Hepatocyte (in vitro differentiated cells): ENCODE results near the gene RHOXF2. TPM values are rescaled to one million over a fixed set of nuclear protein-coding genes. Genes with fewer than 3 reads are reported as not detected.
"Not testable (repeated sequence)": the region's sequence is repeated elsewhere in the genome, so short reads cannot be mapped to it uniquely, and the experiment has no call there.

Experiments used
- DNase-seq: peaks from one replicate; pipeline ENCODE4 v3.0.0-alpha.2; 2016; ENCODE audit warnings: low spot score
- H2AFZ ChIP-seq: fragments of 200-600 bp; sonication (generic); 2 replicates; pipeline ENCODE4 v1.6.0; 2016; ENCODE audit warnings: antibody characterized with exemption, mild to moderate bottlenecking
- H3K27ac ChIP-seq: fragments of 200-600 bp; sonication (generic); 2 replicates; pipeline ENCODE4 v1.5.1; 2016; ENCODE audit warnings: mild to moderate bottlenecking
- H3K27me3 ChIP-seq: fragments of 200-600 bp; sonication (generic); 2 replicates; pipeline ENCODE4 v1.6.1; 2016
- H3K36me3 ChIP-seq: fragments of 200-600 bp; sonication (generic); replicated peaks from 2 replicates; pipeline ENCODE4 v1.5.1; 2016; ENCODE audit warnings: low read depth; ENCODE audit not compliant: insufficient read depth
- H3K4me1 ChIP-seq: fragments of 200-600 bp; sonication (generic); 2 replicates; pipeline ENCODE4 v1.5.1; 2016; ENCODE audit warnings: mild to moderate bottlenecking, moderate library complexity; ENCODE audit not compliant: insufficient read depth
- H3K4me2 ChIP-seq: fragments of 200-600 bp; sonication (generic); 2 replicates; pipeline ENCODE4 v1.6.0; 2016
- H3K4me3 ChIP-seq: fragments of 200-600 bp; sonication (generic); 2 replicates; pipeline ENCODE4 v1.5.1; 2016; ENCODE audit warnings: mild to moderate bottlenecking
- H3K79me2 ChIP-seq: fragments of 200-600 bp; sonication (generic); 2 replicates; pipeline ENCODE4 v1.6.0; 2017; ENCODE audit warnings: mild to moderate bottlenecking
- H3K9me2 ChIP-seq: fragments of 200-600 bp; sonication (generic); replicated peaks from 2 replicates; pipeline ENCODE4 v1.6.0; 2017; ENCODE audit warnings: mild to moderate bottlenecking; ENCODE audit not compliant: insufficient read depth
- H3K9me3 ChIP-seq: fragments of 200-600 bp; sonication (generic); 2 replicates; pipeline ENCODE4 v1.5.1; 2016; ENCODE audit warnings: low read depth, mild to moderate bottlenecking
- H4K20me1 ChIP-seq: fragments of 200-600 bp; sonication (generic); 2 replicates; pipeline ENCODE4 v1.6.0; 2016; ENCODE audit warnings: mild to moderate bottlenecking; ENCODE audit not compliant: insufficient read depth, poor library complexity, severe bottlenecking
- EZH2 ChIP-seq: fragments of 200-600 bp; sonication (generic); IDR thresholded peaks from 2 replicates; pipeline ENCODE4 v1.6.1; 2016; ENCODE audit warnings: antibody characterized with exemption, mild to moderate bottlenecking, borderline replicate concordance
- EZH2phosphoT487 ChIP-seq: fragments of 200-600 bp; sonication (generic); IDR thresholded peaks from one replicate; pipeline ENCODE4 v1.6.1; 2018; ENCODE audit warnings: antibody characterized with exemption, mild to moderate bottlenecking, low read depth, moderate library complexity; ENCODE audit not compliant: unreplicated experiment, severe bottlenecking
- WGBS: methylation state at CpG from one replicate; pipeline ENCODE4 v1.1.6; 2016; ENCODE audit warnings: low lambda C conversion rate; ENCODE audit errors: missing lambda C conversion rate; 5-methylcytosine and 5-hydroxymethylcytosine counted together
- polyA plus RNA-seq: library from polyadenylated mRNA; unstranded; fragments of >200 nt; fragmentation: Nextera tagmentation; extraction: Ambion mirVana; gene quantifications from 2 replicates; pipeline ENCODE4 v1.2.1, GENCODE V29; 2016
- total RNA-seq: library from RNA; depleted of rRNA; stranded (reverse); fragments of >200 nt; gene quantifications from 2 replicates; pipeline ENCODE4 v1.2.3, GENCODE V29; 2014
- TF ChIP-seq, protein P1 (sequence below): fragments of 200-600 bp; sonication (generic); IDR thresholded peaks from 2 replicates; pipeline ENCODE4 v1.5.1; 2016; ENCODE audit warnings: antibody characterized with exemption, mild to moderate bottlenecking; ENCODE audit not compliant: poor library complexity

RHOXF2 gene
- total and polyA plus RNA-seq, 2 experiments from 2014 or later = not detected

DNA sequence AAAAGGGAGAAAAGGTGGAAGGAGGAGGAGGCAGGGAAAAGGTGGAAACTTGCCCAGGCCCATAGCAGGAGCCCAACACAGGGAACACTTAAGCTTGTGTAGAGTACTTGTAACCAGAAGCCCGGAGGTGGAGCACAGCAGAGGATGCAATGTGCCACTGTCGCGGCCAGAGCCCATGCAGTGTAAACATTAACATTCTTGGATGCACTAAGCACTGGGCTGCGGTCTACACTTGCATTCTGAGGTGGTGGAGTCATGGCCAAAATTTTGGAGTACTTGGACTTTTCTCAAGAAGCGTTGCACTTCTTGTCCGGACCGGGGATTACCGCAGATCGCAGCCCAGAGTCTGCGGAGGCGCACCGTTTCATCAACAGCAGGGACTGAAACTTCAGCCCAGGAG lies 38.2 kb upstream of the RHOXF2 start:
- Histone ChIP-seq H3K4me1 (no peaks in the 10 kb centered on the region), H3K4me2 (no peak overlapping the region), H3K4me3 (no peak overlapping the region), H3K9me3 (no peaks in the 10 kb centered on the region), H4K20me1 (no peaks in the 10 kb centered on the region), H3K36me3 (no peaks in the 10 kb centered on the region), H3K79me2 (no peaks in the 10 kb centered on the region), H3K27ac (no peak overlapping the region), H3K27me3 (no peaks in the 10 kb centered on the region), H2AFZ (no peak overlapping the region), H3K9me2 (no peaks in the 10 kb centered on the region)
- no peak for DNase-seq
- 79% methylated on average over 12 of the region's 12 CpGs for WGBS
- TF ChIP-seq, protein P1, sequence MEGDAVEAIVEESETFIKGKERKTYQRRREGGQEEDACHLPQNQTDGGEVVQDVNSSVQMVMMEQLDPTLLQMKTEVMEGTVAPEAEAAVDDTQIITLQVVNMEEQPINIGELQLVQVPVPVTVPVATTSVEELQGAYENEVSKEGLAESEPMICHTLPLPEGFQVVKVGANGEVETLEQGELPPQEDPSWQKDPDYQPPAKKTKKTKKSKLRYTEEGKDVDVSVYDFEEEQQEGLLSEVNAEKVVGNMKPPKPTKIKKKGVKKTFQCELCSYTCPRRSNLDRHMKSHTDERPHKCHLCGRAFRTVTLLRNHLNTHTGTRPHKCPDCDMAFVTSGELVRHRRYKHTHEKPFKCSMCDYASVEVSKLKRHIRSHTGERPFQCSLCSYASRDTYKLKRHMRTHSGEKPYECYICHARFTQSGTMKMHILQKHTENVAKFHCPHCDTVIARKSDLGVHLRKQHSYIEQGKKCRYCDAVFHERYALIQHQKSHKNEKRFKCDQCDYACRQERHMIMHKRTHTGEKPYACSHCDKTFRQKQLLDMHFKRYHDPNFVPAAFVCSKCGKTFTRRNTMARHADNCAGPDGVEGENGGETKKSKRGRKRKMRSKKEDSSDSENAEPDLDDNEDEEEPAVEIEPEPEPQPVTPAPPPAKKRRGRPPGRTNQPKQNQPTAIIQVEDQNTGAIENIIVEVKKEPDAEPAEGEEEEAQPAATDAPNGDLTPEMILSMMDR = no peak
- TF ChIP-seq EZH2 = no peak
- TF ChIP-seq EZH2phosphoT487 = no peak

DNA sequence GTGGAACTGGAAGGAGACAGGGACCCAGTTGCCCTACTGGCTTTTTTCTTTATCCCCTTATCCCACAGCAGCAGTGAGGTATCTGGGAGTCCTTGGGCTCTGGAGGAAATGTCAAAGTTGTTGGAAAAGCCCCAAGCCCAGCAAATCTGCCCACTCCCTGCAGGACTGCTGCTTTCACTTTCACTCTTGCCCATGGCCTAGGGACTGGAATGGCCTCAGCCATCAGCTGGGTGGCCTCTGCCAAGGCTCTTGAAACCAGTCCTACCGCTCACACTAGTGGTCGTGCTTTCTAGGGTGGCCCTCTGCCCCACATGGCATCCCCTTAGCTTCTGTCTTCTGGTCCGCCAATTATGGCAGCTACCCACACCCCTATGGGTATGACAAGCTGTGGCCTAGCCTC lies 33.0 kb upstream of the RHOXF2 start:
- no peaks in the 10 kb centered on the region for H4K20me1 ChIP-seq
- WGBS = 80% methylated on average over 3 of the region's 3 CpGs
- no peaks in the 10 kb centered on the region for H3K36me3 ChIP-seq
- no peaks in the 10 kb centered on the region for H3K79me2 ChIP-seq
- H3K9me2 ChIP-seq = no peaks in the 10 kb centered on the region
- no peak for TF ChIP-seq EZH2
- TF ChIP-seq, protein P1 = no peak
- no peak for TF ChIP-seq EZH2phosphoT487
- H3K27me3 ChIP-seq = no peaks in the 10 kb centered on the region
- no peak for DNase-seq
- H3K4me1 ChIP-seq = no peaks in the 10 kb centered on the region
- no peak overlapping the region for H3K27ac ChIP-seq
- no peaks in the 10 kb centered on the region for H3K9me3 ChIP-seq
- no peak overlapping the region for H3K4me3 ChIP-seq
- no peak overlapping the region for H2AFZ ChIP-seq
- H3K4me2 ChIP-seq = no peak overlapping the region

DNA sequence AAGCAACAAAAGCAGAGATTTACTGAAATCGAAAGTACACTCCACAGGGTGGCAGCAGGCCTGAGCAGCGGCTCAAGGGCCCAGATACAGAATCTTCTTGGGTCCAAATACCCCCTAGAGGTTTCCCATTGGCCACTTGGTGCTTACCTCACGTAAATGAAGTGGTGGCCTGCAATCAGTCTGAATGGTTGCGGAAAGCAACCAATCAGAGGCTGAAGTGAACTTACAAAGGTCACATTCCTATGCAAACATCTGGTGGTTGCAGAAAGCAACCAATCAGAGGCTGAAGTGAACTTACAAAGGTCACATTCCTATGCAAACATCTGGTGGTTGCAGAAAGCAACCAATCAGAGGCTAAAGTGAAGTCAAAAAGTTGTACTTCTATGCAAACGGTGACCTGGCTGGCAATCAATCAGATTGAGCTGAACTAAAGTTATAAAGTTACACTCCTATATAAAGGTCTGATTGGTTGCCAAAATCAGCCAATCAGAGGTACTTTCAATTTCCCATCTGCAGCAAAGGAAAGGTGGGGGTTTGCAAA lies 30.0 kb upstream of the RHOXF2 start:
- not testable (repeated sequence) for DNase-seq, H3K9me2 ChIP-seq, H3K27me3 ChIP-seq, H3K4me2 ChIP-seq, H3K27ac ChIP-seq, H3K9me3 ChIP-seq, H4K20me1 ChIP-seq, H2AFZ ChIP-seq, H3K79me2 ChIP-seq, H3K4me3 ChIP-seq, H3K4me1 ChIP-seq, H3K36me3 ChIP-seq
- 71% methylated on average over 5 of the region's 5 CpGs for WGBS

DNA sequence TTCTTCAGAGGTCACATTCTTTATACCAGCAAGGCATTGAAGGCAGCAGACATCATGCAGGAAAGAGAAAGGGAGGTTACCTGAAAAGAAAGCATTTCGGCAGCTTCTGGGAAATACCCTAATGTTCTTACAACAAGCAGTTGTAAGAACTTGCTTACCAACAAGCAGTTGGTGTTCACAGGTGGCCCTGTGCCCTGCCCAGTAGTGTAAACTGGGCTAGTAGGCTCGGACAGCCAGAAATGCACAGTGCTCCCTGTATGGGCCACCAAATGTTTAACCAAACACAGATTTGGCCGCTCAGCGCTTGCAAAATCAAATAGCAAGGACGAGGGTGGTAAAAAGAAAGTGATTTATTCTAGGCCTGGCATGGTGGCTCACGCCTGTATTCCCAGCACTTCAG lies 22.3 kb upstream of the RHOXF2 start:
- H3K27me3 ChIP-seq = no peaks in the 10 kb centered on the region
- no peak for DNase-seq
- no peaks in the 10 kb centered on the region for H3K9me3 ChIP-seq
- H3K9me2 ChIP-seq = no peaks in the 10 kb centered on the region
- no peak overlapping the region for H3K4me2 ChIP-seq
- no peak for TF ChIP-seq EZH2
- no peak for TF ChIP-seq EZH2phosphoT487
- TF ChIP-seq, protein P1 = no peak
- WGBS = 54% methylated on average over 6 of the region's 6 CpGs
- H3K4me1 ChIP-seq = no peaks in the 10 kb centered on the region
- no peaks in the 10 kb centered on the region for H4K20me1 ChIP-seq
- H2AFZ ChIP-seq = no peak overlapping the region
- no peaks in the 10 kb centered on the region for H3K36me3 ChIP-seq
- no peaks in the 10 kb centered on the region for H3K79me2 ChIP-seq
- no peak overlapping the region for H3K27ac ChIP-seq
- H3K4me3 ChIP-seq = no peak overlapping the region
